ENCODE data around the gene MED1. TPM values are rescaled to one million over a fixed set of nuclear protein-coding genes. Genes with fewer than 3 reads are reported as not detected.
"Not testable (repeated sequence)": the region's sequence is repeated elsewhere in the genome, so short reads cannot be mapped to it uniquely, and the experiment has no call there.

Gene MED1
- total RNA-seq, 6 experiments from 2014 or later: 9.7 to 14.1 (median 13.2) TPM

DNA sequence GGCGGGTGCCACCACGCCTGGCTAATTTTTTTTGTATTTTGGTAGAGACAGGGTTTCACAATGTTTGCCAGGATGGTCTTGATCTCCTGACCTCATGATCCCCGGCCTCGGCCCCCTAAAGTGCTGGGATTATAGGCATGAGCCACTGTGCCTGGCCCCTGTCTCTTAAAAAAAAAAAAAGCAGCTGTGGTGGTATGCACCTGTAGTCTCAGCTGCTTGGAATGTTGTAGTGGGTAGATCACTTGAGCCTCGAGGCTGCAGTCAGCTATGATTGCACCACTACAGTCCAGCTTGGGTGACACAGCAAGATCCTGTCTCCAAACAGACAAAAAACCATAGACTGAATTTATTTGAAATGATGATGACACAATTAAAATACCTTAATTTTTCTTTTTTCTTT, 34.5 kb upstream of the MED1 start:
- DNase-seq: no peak
- H3K27me3 ChIP-seq: no peaks in the 10 kb centered on the region
- TF ChIP-seq POLR2A (IDR thresholded peaks at IDR 0.05): no peak
- TF ChIP-seq, protein P1, sequence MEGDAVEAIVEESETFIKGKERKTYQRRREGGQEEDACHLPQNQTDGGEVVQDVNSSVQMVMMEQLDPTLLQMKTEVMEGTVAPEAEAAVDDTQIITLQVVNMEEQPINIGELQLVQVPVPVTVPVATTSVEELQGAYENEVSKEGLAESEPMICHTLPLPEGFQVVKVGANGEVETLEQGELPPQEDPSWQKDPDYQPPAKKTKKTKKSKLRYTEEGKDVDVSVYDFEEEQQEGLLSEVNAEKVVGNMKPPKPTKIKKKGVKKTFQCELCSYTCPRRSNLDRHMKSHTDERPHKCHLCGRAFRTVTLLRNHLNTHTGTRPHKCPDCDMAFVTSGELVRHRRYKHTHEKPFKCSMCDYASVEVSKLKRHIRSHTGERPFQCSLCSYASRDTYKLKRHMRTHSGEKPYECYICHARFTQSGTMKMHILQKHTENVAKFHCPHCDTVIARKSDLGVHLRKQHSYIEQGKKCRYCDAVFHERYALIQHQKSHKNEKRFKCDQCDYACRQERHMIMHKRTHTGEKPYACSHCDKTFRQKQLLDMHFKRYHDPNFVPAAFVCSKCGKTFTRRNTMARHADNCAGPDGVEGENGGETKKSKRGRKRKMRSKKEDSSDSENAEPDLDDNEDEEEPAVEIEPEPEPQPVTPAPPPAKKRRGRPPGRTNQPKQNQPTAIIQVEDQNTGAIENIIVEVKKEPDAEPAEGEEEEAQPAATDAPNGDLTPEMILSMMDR (IDR thresholded peaks at IDR 0.05): no peak
- intact Hi-C loops (cut with DNase I): no loop called here
- peaks cover 0 to 18% (median 7%) of the 10 kb centered on the region in 4 donors for H3K36me3 ChIP-seq
- no peak for ATAC-seq
- WGBS (ENCODE audit: insufficient coverage, low coverage, low lambda C conversion rate, missing lambda C conversion rate): 90% methylated on average over 5 of the region's 5 CpGs
- H3K4me1 ChIP-seq: no peaks in the 10 kb centered on the region
- H3K27ac ChIP-seq: no peak overlapping the region
- no peaks in the 10 kb centered on the region for H3K9me3 ChIP-seq
- H3K4me3 ChIP-seq: no peak overlapping the region

DNA sequence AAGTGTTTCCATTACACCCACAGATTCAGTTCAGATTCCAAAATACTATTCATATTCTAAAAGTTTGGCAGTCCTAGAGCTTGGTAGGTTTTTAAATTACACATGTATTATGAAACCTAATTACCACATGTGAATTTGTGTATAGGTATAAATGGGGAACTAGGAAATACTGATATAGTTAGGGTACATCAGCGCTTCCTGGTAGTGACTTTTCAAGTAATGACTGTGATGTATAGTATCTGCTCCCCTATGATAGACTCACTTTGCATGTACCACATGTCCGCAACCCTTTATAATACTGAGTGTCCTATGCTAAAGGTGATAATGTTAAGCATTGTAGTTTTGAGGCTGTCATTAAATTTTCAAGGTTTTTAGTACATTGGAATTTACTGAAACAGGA, 33.1 kb upstream of the MED1 start:
- DNase-seq (no peak), ATAC-seq (no peak)
- H3K27me3 ChIP-seq: no peaks in the 10 kb centered on the region
- H3K27ac ChIP-seq: no peak overlapping the region
- peaks cover 0 to 23% (median 3%) of the 10 kb centered on the region in 4 donors for H3K36me3 ChIP-seq
- H3K4me3 ChIP-seq: no peak overlapping the region
- H3K9me3 ChIP-seq: no peaks in the 10 kb centered on the region
- intact Hi-C loops (cut with DNase I): no loop called here
- TF ChIP-seq, protein P1 (IDR thresholded peaks at IDR 0.05): no peak
- TF ChIP-seq POLR2A (IDR thresholded peaks at IDR 0.05): no peak
- 82% methylated on average over 2 of the region's 2 CpGs for WGBS (ENCODE audit: insufficient coverage, low coverage, low lambda C conversion rate, missing lambda C conversion rate)
- H3K4me1 ChIP-seq: no peaks in the 10 kb centered on the region

DNA sequence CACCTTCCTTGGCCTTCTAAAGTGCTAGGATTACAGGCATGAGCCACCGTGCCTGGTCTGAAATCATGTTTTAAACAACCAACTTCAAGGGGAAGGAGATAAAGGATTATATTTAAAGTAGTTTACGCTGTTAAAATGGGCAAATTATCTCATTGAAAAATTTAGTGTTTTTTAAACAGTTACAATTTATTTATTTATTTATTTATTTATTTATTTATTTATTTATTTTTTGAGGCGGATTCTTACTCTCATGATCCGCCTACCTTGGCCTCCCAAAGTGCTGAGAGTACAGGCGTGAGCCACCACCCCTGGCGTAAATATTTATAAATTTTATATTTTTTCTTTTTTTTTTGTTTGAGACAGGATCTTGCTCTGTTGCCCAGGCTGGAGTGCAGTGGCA, 32.4 kb upstream of the MED1 start:
- Histone ChIP-seq H3K9me3 (no peaks in the 10 kb centered on the region), H3K27me3 (no peaks in the 10 kb centered on the region), H3K4me3 (no peak overlapping the region), H3K36me3 (peaks cover 0 to 23% (median 5%) of the 10 kb centered on the region in 4 donors), H3K27ac (no peak overlapping the region), H3K4me1 (no peaks in the 10 kb centered on the region)
- intact Hi-C loops (cut with DNase I): no loop called here
- ATAC-seq (no peak), DNase-seq (no peak)
- 95% methylated on average over 6 of the region's 6 CpGs for WGBS (ENCODE audit: insufficient coverage, low coverage, low lambda C conversion rate, missing lambda C conversion rate)
- TF ChIP-seq, protein P1 (IDR thresholded peaks at IDR 0.05): no peak
- TF ChIP-seq POLR2A (IDR thresholded peaks at IDR 0.05): no peak

DNA sequence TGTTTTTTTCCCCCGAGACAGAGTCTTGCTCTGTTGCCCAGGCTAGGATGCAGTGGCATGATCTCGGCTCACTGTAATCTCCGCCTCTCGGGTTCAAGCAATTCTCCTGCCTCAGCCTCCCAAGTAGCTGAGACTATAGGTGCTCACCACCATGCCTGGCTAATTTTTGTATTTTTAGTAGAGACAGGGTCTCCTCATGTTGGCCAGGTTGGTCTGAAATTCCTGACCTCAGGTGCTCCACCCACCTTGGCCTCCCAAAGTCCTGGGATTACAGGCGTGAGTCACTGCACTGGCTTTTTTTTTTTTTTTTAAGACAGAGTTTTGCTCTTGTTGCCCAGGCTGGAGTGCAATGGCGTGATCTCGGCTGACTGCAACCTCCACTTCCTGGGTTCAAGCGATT, 28.6 kb upstream of the MED1 start:
- H3K36me3 ChIP-seq: peaks cover 0 to 33% (median 11%) of the 10 kb centered on the region in 4 donors
- H3K27ac ChIP-seq; ATAC-seq; H3K27me3 ChIP-seq; intact Hi-C loops (cut with DNase I); H3K9me3 ChIP-seq; DNase-seq; H3K4me1 ChIP-seq; H3K4me3 ChIP-seq: not testable (repeated sequence)
- WGBS (ENCODE audit: insufficient coverage, low coverage, low lambda C conversion rate, missing lambda C conversion rate): 92% methylated on average over 8 of the region's 8 CpGs

DNA sequence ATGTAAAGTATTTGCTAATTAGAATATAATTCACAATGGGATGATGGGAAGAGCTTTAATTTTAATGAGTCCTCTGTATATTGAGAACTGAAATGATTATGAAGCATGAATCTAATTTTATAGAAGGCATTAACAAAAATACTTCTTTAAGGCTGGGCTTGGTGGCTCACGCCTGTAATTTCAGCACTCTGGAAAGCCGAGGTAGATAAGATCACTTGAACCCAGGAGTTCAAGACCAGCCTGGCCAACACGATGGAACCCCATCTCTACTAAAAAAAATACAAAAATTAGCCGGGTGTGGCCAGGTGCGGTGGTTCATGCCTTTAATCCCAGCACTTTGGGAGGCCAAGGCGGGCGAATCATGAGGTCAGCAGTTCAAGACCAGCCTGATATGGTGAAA, 22.2 kb upstream of the MED1 start:
- Histone ChIP-seq H3K27ac (no peak overlapping the region), H3K4me1 (no peaks in the 10 kb centered on the region), H3K9me3 (no peaks in the 10 kb centered on the region), H3K36me3 (peaks cover 8 to 52% (median 23%) of the 10 kb centered on the region in 4 donors), H3K4me3 (no peak overlapping the region), H3K27me3 (no peaks in the 10 kb centered on the region)
- WGBS (ENCODE audit: insufficient coverage, low coverage, low lambda C conversion rate, missing lambda C conversion rate): 98% methylated on average over 7 of the region's 7 CpGs
- intact Hi-C loops (cut with DNase I): no loop called here
- ATAC-seq (no peak), DNase-seq (no peak)
- TF ChIP-seq, protein P1 (IDR thresholded peaks at IDR 0.05): no peak
- no peak for TF ChIP-seq POLR2A (IDR thresholded peaks at IDR 0.05)

DNA sequence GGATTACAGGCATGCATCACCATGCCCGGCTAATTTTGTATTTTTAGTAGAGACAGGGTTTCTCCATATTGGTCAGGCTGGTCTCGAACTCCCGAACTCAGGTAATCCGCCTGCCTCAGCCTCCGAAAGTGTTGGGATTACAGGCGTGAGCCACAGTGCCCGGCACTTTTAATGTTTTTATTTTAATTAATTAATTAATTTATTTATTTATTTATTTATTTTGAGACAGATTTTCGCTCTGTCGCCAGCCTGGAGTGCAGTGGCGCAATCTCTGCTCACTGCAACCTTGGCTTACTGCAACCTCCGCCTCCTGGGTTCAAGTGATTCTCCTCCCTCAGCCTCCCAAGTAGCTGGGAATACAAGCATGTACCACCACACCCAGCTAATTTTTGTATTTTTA, 17.5 kb upstream of the MED1 start:
- ATAC-seq; DNase-seq; H3K4me3 ChIP-seq; H3K27ac ChIP-seq; H3K9me3 ChIP-seq; H3K27me3 ChIP-seq; intact Hi-C loops (cut with DNase I): not testable (repeated sequence)
- 100% methylated on average over 5 of the region's 11 CpGs for WGBS (ENCODE audit: insufficient coverage, low coverage, low lambda C conversion rate, missing lambda C conversion rate)
- peaks cover 0 to 21% (median 10%) of the 10 kb centered on the region in 4 donors for H3K4me1 ChIP-seq
- H3K36me3 ChIP-seq: peaks cover 8 to 38% (median 15%) of the 10 kb centered on the region in 4 donors

DNA sequence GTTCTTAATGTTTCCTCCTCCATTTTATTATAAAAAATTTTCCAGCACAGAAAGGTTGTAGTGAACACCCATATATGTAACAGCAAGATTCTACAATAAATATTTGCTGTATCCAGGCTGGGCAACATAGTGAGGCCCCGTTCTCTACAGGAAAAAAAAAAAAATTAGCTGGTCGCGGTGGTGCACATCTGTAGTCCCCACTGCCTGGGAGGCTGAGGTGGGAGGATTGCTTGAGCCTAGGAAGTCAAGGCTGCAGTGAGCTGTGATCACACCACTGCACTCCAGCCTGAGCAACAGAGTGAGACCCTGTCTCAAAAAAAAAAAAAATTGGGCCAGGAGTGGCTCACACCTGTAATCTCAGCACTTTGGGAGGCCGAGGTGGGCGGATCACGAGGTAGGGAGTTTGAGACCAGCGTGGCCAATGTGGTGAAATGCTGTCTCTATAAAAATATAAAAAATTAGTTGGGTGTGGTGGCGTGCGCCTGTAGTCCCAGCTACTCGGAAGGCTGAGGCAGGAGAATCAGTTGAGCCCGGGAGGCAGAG, 13.6 kb upstream of the MED1 start:
- peak overlapping the region in 2 of 3 donors; percentile 96 to 97 for H3K4me3 ChIP-seq
- H3K27ac ChIP-seq; H3K9me3 ChIP-seq; H3K27me3 ChIP-seq; H3K36me3 ChIP-seq; DNase-seq; ATAC-seq; intact Hi-C loops (cut with DNase I): not testable (repeated sequence)
- 79% methylated on average over 11 of the region's 11 CpGs for WGBS (ENCODE audit: insufficient coverage, low coverage, low lambda C conversion rate, missing lambda C conversion rate)
- H3K4me1 ChIP-seq: peaks cover 0 to 21% (median 10%) of the 10 kb centered on the region in 4 donors

Measured in right lobe of liver (tissue), 6 donors.